GM18520 (cell line): ENCODE measurements around the gene NR4A1.
"Not testable (repeated sequence)": the region's sequence is repeated elsewhere in the genome, so short reads cannot be mapped to it uniquely, and the experiment has no call there.

Experiments used
- ATAC-seq: cut with Tn5 transposase; IDR thresholded peaks from one replicate; pipeline ENCODE4 v1.9.1; 2021; ENCODE audit not compliant: unreplicated experiment

NR4A1 gene

GRCh38 chr12:52093346-52093745 is 42.1 kb downstream of the NR4A1 start:
- ATAC-seq, result no peak

GRCh38 chr12:52096332-52097044 is 45.2 kb downstream of the NR4A1 start:
- no peak for ATAC-seq

- no peak for ATAC-seq
These were observed 45.9 kb downstream of the NR4A1 start for GRCh38 chr12:52097045-52097666.

GRCh38 chr12:52104431-52105089 is 53.3 kb downstream of the NR4A1 start:
- ATAC-seq, result not testable (repeated sequence)
